Gastroesophageal sphincter (tissue), 3 donors: ENCODE results near the gene HDAC10.

Source experiments
- EP300 ChIP-seq: sonication (generic); formaldehyde crosslinking; IDR thresholded peaks from one replicate; pipeline ENCODE4 v1.6.1; 2017; ENCODE audit warnings: antibody characterized with exemption, mild to moderate bottlenecking
- POLR2AphosphoS5 ChIP-seq: sonication (generic); formaldehyde crosslinking; IDR thresholded peaks from one replicate; pipeline ENCODE4 v1.6.1; 2017; ENCODE audit warnings: antibody characterized with exemption
- TF ChIP-seq, protein P1 (sequence below), 4 experiments: fragments of 200-600 bp in 2 of 4; fragments of 450-650 bp in 2 of 4; sonication (generic) in 1 of 4; IDR thresholded peaks; one replicate each; pipeline ENCODE4 v1.5.1; 2017 to 2019; ENCODE audit warnings: antibody characterized with exemption in 4 of 4, mild to moderate bottlenecking in 2 of 4, moderate library complexity in 2 of 4

DNA sequence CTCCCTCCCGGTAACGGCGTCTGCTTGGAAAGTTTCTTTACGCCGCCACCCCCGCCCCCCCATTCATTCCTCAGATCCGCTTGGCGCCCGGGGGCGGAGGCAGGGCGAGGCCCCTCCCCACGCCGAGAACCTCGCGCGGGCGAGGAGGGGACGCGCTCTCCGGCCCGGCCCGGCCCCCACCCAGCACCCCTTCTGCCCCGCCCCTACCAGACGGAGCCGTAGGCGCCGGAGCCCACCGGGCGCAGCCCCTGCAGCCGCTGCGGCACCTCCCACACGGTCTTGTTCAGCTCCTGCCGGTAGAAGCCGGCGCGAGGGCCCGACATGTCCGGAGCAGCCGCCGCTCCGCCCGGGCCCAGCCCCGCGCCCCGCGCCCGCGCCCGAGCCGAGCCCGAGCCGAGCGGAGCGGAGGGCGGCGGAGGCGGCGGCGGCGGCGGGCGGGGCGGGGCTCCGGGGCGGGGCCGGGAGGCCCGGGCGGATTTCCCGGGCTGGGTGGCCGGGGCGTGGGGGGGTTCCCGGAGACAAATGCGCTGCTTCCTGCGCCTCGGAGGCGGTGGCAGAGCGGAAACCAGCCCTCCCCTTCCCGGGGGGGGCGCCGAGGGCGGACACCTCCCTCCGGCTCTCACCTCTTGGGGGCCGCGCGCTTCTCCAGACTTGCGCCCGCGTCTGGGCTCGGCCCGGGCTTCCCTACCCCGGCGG, 19.1 kb upstream of the HDAC10 start, which contains the start of gene MAPK11:
- TF ChIP-seq, protein P1, sequence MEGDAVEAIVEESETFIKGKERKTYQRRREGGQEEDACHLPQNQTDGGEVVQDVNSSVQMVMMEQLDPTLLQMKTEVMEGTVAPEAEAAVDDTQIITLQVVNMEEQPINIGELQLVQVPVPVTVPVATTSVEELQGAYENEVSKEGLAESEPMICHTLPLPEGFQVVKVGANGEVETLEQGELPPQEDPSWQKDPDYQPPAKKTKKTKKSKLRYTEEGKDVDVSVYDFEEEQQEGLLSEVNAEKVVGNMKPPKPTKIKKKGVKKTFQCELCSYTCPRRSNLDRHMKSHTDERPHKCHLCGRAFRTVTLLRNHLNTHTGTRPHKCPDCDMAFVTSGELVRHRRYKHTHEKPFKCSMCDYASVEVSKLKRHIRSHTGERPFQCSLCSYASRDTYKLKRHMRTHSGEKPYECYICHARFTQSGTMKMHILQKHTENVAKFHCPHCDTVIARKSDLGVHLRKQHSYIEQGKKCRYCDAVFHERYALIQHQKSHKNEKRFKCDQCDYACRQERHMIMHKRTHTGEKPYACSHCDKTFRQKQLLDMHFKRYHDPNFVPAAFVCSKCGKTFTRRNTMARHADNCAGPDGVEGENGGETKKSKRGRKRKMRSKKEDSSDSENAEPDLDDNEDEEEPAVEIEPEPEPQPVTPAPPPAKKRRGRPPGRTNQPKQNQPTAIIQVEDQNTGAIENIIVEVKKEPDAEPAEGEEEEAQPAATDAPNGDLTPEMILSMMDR (IDR thresholded peaks at IDR 0.05): no peak
- peak; percentile 21 for TF ChIP-seq POLR2AphosphoS5
- TF ChIP-seq EP300: no peak
